Measurements from ENCODE around the gene MAD1L1. TPM values are rescaled to one million over a fixed set of nuclear protein-coding genes. Genes with fewer than 3 reads are reported as not detected.

MAD1L1 gene
- total RNA-seq, 1 experiment from 2014 or later = 38.5 TPM

- POLR2A ChIA-PET = no interaction called here
- Histone ChIP-seq H3K9me2 (ENCODE audit: insufficient read depth) (no peaks in the 10 kb centered on the region), H3K36me3 (ENCODE audit: control insufficient read depth in 1 of 2, insufficient read depth in 2 of 2, low read length in 2 of 2) (no peaks in the 10 kb centered on the region), H3K9me3 (ENCODE audit: control insufficient read depth in 1 of 2, insufficient read depth in 1 of 2, low read depth in 1 of 2, low read length in 2 of 2) (no peaks in the 10 kb centered on the region), H3K79me2 (ENCODE audit: insufficient read depth, low read length) (no peaks in the 10 kb centered on the region), H2AFZ (ENCODE audit: low read depth, low read length, poor library complexity, severe bottlenecking) (no peak overlapping the region), H3K27ac (ENCODE audit: low read depth, low read length) (no peak overlapping the region), H3K4me1 (ENCODE audit: control insufficient read depth in 1 of 2, insufficient read depth in 2 of 2, low read length in 2 of 2) (no peaks in the 10 kb centered on the region), H4K20me1 (ENCODE audit: insufficient read depth) (no peaks in the 10 kb centered on the region), H3K27me3 (ENCODE audit: insufficient read depth, low read length) (no peaks in the 10 kb centered on the region), H3K4me3 (replicated peaks in 1 of 2; ENCODE audit: low read depth in 1 of 2, low read length in 2 of 2) (no peak overlapping the region), H3K4me2 (ENCODE audit: low read length) (no peak overlapping the region), H3K9ac (ENCODE audit: low read length) (no peak overlapping the region)
- DNase-seq (ENCODE audit: low read depth, low spot score) (no peak), ATAC-seq (no peak)
- CTCF ChIA-PET = no interaction called here
- intact Hi-C loops (cut with micrococcal nuclease) = no loop called here
- BruUV-seq (replicated peaks) = no TSS peak
- TF ChIP-seq ZNF274 (IDR thresholded peaks at IDR 0.05; ENCODE audit: low read depth, low read length) (no peak), CBX3 (IDR thresholded peaks at IDR 0.05; ENCODE audit: low read depth) (no peak), REST (IDR thresholded peaks at IDR 0.05; ENCODE audit: low read depth) (no peak), TCF7L2 (IDR thresholded peaks at IDR 0.05; ENCODE audit: borderline replicate concordance, extremely low read depth, insufficient read depth, insufficient read length) (no peak), JUND (IDR thresholded peaks at IDR 0.05) (no peak), POLR2AphosphoS5 (IDR thresholded peaks at IDR 0.05; ENCODE audit: low read depth, low read length) (no peak), YY1 (IDR thresholded peaks at IDR 0.05; ENCODE audit: extremely low read depth, insufficient replicate concordance, low read depth, low read length) (no peak), EGR1 (IDR thresholded peaks at IDR 0.05; ENCODE audit: low read depth) (no peak), RAD21 (IDR thresholded peaks at IDR 0.05; ENCODE audit: low read depth) (no peak), ZFX (IDR thresholded peaks at IDR 0.05) (no peak), EZH2phosphoT487 (IDR thresholded peaks at IDR 0.05; ENCODE audit: borderline replicate concordance) (no peak), EZH2 (IDR thresholded peaks at IDR 0.05) (no peak), ELF1 (IDR thresholded peaks at IDR 0.05; ENCODE audit: borderline replicate concordance, low read depth) (no peak), SIN3A (IDR thresholded peaks at IDR 0.05; ENCODE audit: low read depth) (no peak), SRF (IDR thresholded peaks at IDR 0.05; ENCODE audit: low read depth) (no peak), FOSL1 (IDR thresholded peaks at IDR 0.05; ENCODE audit: low read depth) (no peak), CEBPB (IDR thresholded peaks at IDR 0.05; ENCODE audit: low read depth) (no peak)
- TF ChIP-seq, protein P1, sequence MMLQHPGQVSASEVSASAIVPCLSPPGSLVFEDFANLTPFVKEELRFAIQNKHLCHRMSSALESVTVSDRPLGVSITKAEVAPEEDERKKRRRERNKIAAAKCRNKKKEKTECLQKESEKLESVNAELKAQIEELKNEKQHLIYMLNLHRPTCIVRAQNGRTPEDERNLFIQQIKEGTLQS (IDR thresholded peaks at IDR 0.05) = no peak
- TF ChIP-seq, protein P2, sequence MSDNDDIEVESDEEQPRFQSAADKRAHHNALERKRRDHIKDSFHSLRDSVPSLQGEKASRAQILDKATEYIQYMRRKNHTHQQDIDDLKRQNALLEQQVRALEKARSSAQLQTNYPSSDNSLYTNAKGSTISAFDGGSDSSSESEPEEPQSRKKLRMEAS (IDR thresholded peaks at IDR 0.05) = no peak
- RAD21 ChIA-PET (ENCODE audit: low non-redundant PET in 1 of 2, low total read pairs in 2 of 2, uncharacterized antibody in 2 of 2, unreplicated experiment in 2 of 2) = no interaction called here
These were observed 316.2 kb downstream of the MAD1L1 start for GRCh38 chr7:1916601-1916970.
